ENCODE data around the gene ELAC2.
"Not testable (repeated sequence)": the region's sequence is repeated elsewhere in the genome, so short reads cannot be mapped to it uniquely, and the experiment has no call there.

Gene ELAC2

GRCh38 chr17:12990041-12990808 lies 27.6 kb downstream of the ELAC2 start:
- DNase-seq (ENCODE audit: low read depth in 2 of 2) = no peak

DNA sequence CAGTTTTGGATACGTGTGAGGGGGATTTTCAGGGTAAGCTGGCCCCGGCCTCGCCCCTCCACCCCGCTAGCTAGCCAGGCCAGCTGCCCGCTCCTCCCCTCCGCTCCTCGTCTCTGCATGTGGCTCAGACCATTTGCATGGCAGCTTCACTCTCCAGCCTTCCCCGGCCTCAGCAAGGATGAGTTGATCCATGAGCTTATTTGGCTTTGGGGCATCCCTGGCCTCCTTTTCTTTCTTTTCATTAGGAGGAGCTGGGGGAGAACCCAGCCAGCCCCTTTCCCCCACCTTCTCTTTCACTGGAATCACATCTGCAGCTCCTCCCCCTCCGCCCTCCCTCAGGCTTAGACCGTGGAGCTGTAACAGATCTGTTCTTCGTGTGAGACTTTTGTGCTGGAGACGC lies 30.7 kb downstream of the ELAC2 start:
- no peak for DNase-seq (ENCODE audit: low read depth in 2 of 2)

- no peak for DNase-seq (ENCODE audit: low read depth in 2 of 2)
These were observed 32.2 kb downstream of the ELAC2 start for GRCh38 chr17:12985431-12986293.

GRCh38 chr17:12983991-12984884 lies 33.6 kb downstream of the ELAC2 start:
- DNase-seq (ENCODE audit: low read depth in 2 of 2) = no peak

GRCh38 chr17:12982224-12982623 lies 35.6 kb downstream of the ELAC2 start:
- no peak for DNase-seq (ENCODE audit: low read depth in 2 of 2)

DNA sequence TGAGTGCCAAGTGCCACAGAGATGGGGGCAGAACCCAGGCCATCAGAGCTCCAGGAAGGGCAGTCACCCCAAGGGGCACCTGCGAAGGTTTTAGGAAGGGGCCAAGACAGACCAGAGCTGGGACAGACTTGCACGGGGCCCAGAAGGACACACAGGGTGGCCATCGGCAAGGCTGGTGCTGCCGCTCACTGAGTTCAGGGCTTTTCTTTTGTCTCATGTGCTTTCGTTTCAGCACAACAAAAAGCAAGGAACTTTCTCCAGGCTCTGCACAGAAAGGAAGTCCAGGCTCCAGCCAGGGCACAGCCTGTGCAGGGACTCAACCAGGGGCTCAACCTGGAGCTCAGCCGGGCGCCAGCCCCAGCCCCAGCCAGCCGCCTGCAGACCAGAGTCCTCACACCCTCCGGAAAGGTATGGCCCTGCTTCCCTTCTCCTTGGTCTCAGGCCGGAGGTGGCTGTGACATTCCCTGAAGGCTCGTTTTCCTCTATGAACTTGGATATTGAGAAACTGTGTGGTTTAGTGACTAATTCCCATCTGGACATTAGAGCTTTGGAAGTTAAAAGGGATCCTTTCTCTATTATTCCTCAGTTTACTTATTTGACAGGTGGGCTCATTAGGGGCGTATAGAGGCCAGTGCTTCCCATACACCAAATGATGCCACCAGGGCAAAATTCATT lies 37.9 kb downstream of the ELAC2 start:
- no peak for DNase-seq (ENCODE audit: low read depth in 2 of 2)

DNA sequence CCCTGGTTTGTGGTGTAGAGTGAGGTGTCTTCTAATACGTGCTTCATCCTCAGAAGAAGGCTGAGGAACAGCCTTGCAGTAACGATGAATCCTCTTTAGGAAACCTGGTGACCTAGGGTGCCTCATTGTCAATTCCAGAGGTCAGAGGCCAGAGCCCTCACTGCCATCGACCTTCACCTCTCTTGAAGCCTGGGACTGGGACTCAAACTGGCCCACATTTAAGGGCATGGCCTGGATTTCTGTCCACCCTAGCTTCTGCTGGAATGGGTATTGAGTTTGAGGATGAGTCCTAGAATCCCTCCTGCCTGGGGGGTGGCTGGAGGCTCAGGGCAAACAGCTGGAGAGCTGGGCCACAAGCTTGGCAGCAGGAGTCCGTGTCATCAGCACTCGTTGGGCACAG lies 38.6 kb downstream of the ELAC2 start:
- DNase-seq (ENCODE audit: low read depth in 2 of 2) = no peak

GRCh38 chr17:12978787-12979186 lies 39.0 kb downstream of the ELAC2 start:
- not testable (repeated sequence) for DNase-seq (ENCODE audit: low read depth in 2 of 2)

DNA sequence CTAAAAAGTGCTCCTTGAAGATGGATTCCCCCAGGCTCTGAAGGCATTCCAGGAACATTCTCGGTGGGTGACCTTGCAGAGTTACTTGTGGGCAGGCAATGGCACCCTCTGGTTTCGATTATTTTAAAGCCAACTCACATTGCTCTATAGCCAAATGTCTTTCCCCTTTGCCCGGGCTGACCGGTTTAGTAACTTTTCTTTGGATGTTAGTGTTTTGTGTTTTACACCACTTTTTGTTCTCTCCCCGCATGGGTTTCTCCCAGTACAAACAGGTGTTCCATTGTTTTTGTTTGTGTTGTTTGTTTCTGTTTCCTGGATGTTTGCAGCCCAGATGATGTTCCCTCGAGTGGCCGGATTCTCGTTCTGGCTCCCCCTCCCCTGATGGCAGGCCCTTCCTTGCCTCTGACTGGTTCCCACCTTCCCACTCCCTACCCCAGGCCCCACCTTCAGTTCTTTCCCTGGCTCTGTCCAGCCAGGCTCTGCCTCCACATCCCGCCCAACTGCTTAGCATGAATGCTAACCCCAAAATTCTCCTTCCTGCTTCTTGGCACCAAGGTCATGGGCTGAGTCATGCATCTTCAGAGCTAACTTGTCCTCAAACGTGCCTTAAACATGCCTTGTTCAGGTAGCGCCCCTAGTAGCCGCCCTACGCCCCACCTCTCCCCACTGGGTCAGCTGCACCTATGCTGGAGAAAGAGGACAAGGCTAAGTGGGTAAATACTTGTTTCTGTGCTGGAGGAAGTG lies 40.6 kb downstream of the ELAC2 start:
- no peak for DNase-seq (ENCODE audit: low read depth in 2 of 2)

- DNase-seq (ENCODE audit: low read depth in 2 of 2) = no peak
These were observed 43.8 kb downstream of the ELAC2 start for GRCh38 chr17:12974005-12974531.

GRCh38 chr17:12973496-12974004 lies 44.3 kb downstream of the ELAC2 start:
- DNase-seq (ENCODE audit: low read depth in 2 of 2) = no peak

DNA sequence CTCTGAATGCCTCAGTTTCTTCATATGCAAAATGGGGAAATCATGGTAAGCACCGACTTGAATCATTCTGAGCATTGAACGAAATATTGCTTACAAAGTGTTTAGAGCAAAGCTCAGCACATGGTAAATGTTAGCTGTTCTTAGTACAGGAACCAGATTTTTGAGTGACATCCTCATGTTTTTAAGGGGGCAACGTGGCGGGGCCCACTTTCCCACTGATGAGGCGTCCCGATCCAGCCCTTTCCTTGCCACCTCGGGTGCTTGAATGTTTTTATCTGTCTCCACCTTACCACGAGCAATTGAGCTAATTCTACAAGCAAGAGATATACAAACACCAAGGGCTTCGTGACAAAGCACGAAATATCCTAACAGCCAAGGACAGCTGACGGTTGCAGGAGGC lies 49.9 kb downstream of the ELAC2 start:
- DNase-seq (ENCODE audit: low read depth in 2 of 2) = no peak

GRCh38 chr17:12966413-12966812 lies 51.4 kb downstream of the ELAC2 start:
- no peak for DNase-seq (ENCODE audit: low read depth in 2 of 2)

- DNase-seq (ENCODE audit: low read depth in 2 of 2) = no peak
These were observed 51.8 kb downstream of the ELAC2 start for GRCh38 chr17:12965988-12966387.

DNA sequence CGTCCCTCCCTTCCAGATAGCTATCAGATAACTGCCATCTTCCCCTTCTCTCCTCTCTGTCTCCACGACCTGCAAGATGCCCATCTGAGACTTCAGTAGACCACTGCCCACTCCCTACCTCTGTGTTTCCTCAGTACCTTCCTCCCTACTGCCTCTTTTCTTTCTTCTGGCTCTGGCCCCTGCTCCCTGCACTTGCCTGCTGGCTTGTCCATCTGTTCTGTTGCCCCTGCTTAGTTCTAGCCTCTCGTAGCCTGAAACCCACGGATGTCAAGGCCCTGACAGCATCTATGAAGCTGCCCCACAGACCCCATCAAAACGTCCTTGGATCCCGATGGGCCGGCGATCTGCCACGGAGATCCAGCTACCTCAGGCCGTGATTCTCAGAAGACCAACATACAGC lies 53.0 kb downstream of the ELAC2 start:
- no peak for DNase-seq (ENCODE audit: low read depth in 2 of 2)

DNA sequence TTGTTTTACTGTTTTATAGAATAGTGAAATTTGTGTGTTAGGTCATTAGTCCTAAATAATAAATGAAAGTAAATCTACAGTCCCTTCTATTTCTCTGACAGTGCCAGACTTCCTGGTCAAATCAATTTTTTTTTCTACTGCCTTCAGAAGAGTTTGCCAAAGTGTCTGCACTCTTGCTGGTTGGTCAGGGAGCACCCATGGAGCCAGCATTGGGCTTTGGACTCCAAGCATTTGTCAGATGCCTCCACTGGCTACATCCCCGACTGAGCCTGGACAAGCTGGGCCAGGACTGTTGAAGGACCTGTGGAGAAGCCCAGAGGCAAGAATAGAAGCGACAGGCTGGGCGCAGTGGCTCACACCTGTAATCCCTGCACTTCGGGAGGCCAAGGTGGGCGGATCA lies 53.7 kb downstream of the ELAC2 start:
- no peak for DNase-seq (ENCODE audit: low read depth in 2 of 2)

- DNase-seq (ENCODE audit: low read depth in 2 of 2) = no peak
These were observed 54.3 kb downstream of the ELAC2 start for GRCh38 chr17:12963505-12963904.

- DNase-seq (ENCODE audit: low read depth in 2 of 2) = no peak
These were observed 56.2 kb downstream of the ELAC2 start for GRCh38 chr17:12961655-12962054.

DNA sequence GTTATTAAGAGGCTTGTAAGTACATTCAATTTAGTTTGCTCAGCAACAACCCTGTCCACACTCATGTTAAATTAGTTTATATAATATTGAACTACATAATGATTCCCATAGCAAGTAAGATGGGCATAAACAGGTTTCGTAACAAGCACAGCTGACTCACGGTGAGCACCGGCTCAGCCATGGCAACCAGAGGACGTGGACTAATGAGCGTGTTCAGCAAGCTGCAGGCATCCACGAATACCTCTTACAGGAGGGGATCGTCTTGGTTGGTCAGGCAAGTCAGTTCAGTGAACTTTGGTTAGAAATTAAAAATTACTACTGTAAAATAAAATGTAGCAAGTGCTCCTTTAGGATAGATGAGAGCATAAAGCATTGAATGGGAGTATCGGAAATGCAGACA lies 58.4 kb downstream of the ELAC2 start:
- no peak for DNase-seq (ENCODE audit: low read depth in 2 of 2)

GRCh38 chr17:12958786-12959185 lies 59.0 kb downstream of the ELAC2 start:
- DNase-seq (ENCODE audit: low read depth in 2 of 2) = no peak

Data from stimulated activated CD4-positive, alpha-beta T cell treated with anti-CD3 and anti-CD28 coated beads, Interleukin-15, amount 100 ng/mL, for 48 hours (primary cell).